Activated B cell treated with CpG ODN at 0.5 μM for 24 hours (primary cell): Measurements from ENCODE around the gene IGFBP7. TPM values are rescaled to one million over a fixed set of nuclear protein-coding genes. Genes with fewer than 3 reads are reported as not detected.

Experiments used
- ATAC-seq: fragments of 200-7000 bp; cut with Tn5 transposase; one replicate; pipeline ENCODE4 v1.10.0; 2021; ENCODE audit warnings: low read depth, mild to moderate bottlenecking, moderate library complexity
- CTCF ChIA-PET: fragments of 350-600 bp; sonication (Branson Sonifier 250); formaldehyde crosslinking; loops from one replicate; lab custom pipeline; 2021; ENCODE audit warnings: antibody characterized with exemption; lab: Charles Lee
- POLR2A ChIA-PET: fragments of 350-600 bp; sonication (Branson Sonifier 250); formaldehyde crosslinking; loops from one replicate; lab custom pipeline; 2021; ENCODE audit warnings: antibody characterized with exemption; lab: Charles Lee
- DNase-seq: peaks from one replicate; pipeline ENCODE4 v3.0.0; 2022
- H3K27ac Mint-ChIP-seq: one replicate; pipeline ENCODE4 v1.8.0; 2020; ENCODE audit warnings: mixed read lengths
- H3K27me3 Mint-ChIP-seq: one replicate; pipeline ENCODE4 v1.8.0; 2021; ENCODE audit warnings: mixed read lengths
- H3K36me3 Mint-ChIP-seq: one replicate; pipeline ENCODE4 v1.8.0; 2021; ENCODE audit warnings: low read depth, mixed read lengths
- H3K4me1 Mint-ChIP-seq: one replicate; pipeline ENCODE4 v1.8.0; 2021; ENCODE audit warnings: mixed read lengths
- H3K4me3 Mint-ChIP-seq: one replicate; pipeline ENCODE4 v1.8.0; 2020; ENCODE audit warnings: mild to moderate bottlenecking, mixed read lengths
- H3K9me3 Mint-ChIP-seq: one replicate; pipeline ENCODE4 v1.8.0; 2020; ENCODE audit warnings: mixed read lengths
- intact Hi-C: fragments of 100-400 bp; cut with micrococcal nuclease; formaldehyde crosslinking; loops from one replicate; pipeline ENCODE4 v1.15.1; 2024
- total RNA-seq: library from RNA; stranded (reverse); gene quantifications from 2 replicates; pipeline ENCODE4 v1.2.3, GENCODE V29; 2022
- TF ChIP-seq, protein P1 (sequence below): fragments of 200-600 bp; IDR thresholded peaks from one replicate; pipeline ENCODE4 v1.8.0; 2022; ENCODE audit warnings: antibody characterized with exemption, mild to moderate bottlenecking

IGFBP7 gene
- total RNA-seq, 1 donor from 2014 or later: not detected

DNA sequence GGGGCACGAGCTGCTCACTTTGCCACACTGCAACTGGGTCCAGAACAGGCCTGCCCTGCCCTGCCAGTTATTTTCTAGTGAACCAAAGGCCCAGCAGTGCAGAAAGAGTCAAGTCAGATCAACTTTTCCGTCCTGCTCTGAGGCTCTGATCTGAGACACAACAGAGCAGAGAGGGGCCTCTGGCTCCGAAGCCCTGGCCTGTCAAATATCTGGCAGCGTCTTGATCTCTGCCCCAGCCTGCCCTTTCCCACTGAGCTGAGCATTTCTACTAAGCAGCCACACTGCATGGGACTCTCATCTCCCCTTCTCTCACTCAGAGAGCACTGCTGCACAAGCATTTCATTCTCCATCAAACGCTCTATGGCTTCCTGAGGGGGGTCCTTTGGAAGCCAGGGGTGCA, 11.8 kb downstream of the IGFBP7 start:
- ChIA-PET CTCF (no interaction called here), POLR2A (no interaction called here)
- TF ChIP-seq, protein P1, sequence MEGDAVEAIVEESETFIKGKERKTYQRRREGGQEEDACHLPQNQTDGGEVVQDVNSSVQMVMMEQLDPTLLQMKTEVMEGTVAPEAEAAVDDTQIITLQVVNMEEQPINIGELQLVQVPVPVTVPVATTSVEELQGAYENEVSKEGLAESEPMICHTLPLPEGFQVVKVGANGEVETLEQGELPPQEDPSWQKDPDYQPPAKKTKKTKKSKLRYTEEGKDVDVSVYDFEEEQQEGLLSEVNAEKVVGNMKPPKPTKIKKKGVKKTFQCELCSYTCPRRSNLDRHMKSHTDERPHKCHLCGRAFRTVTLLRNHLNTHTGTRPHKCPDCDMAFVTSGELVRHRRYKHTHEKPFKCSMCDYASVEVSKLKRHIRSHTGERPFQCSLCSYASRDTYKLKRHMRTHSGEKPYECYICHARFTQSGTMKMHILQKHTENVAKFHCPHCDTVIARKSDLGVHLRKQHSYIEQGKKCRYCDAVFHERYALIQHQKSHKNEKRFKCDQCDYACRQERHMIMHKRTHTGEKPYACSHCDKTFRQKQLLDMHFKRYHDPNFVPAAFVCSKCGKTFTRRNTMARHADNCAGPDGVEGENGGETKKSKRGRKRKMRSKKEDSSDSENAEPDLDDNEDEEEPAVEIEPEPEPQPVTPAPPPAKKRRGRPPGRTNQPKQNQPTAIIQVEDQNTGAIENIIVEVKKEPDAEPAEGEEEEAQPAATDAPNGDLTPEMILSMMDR: no peak
- DNase-seq (no peak), ATAC-seq (no peak)
- intact Hi-C loops: no loop called here
- no peaks in the 10 kb centered on the region for H3K9me3 Mint-ChIP-seq
- no peak overlapping the region for H3K27ac Mint-ChIP-seq
- no peaks in the 10 kb centered on the region for H3K4me1 Mint-ChIP-seq
- no peaks in the 10 kb centered on the region for H3K27me3 Mint-ChIP-seq
- no peak overlapping the region for H3K4me3 Mint-ChIP-seq
- H3K36me3 Mint-ChIP-seq: no peaks in the 10 kb centered on the region

DNA sequence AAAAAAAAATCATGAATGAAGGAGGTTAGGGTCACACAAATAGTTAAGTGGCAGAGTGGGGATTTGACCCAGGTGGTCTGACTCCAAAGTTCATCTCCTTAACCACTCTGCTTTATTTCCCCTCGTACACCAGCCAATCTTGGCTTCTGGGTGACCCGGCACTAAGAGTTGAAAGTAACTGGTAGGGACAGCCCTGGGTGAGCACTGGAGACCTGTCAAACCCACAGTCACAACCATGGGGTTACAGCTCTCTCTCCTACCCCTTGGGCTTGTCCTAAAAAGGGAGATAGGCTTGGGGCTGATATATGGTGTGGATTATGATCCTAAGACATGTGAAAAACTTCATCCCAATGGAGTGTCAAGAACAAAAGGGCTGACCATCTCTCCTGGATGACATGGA, 12.5 kb downstream of the IGFBP7 start:
- H3K4me3 Mint-ChIP-seq: no peak overlapping the region
- H3K4me1 Mint-ChIP-seq: no peaks in the 10 kb centered on the region
- no peaks in the 10 kb centered on the region for H3K9me3 Mint-ChIP-seq
- intact Hi-C loops: no loop called here
- no peak for DNase-seq
- no peak for ATAC-seq
- H3K36me3 Mint-ChIP-seq: no peaks in the 10 kb centered on the region
- POLR2A ChIA-PET: no interaction called here
- no peak overlapping the region for H3K27ac Mint-ChIP-seq
- CTCF ChIA-PET: no interaction called here
- TF ChIP-seq, protein P1: no peak
- H3K27me3 Mint-ChIP-seq: no peaks in the 10 kb centered on the region

DNA sequence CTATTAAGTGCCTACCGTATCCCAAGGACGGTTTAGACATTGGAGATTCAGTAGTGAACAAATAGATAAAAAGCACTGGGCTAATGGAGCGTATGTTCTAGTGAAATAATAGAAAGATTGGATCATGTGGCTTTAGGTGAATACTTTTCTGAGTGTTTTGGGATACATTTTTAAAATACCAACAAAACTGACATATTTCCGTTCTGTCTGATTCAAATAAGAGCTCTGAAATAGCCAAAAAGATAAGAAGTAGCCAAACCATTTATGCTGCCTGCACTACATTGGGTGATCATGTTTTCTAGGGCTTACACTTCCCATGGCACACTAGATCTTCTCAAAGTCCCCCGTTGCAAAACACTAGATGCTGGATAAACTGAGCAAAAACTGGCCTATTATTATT, 14.2 kb downstream of the IGFBP7 start:
- ChIA-PET CTCF (no interaction called here), POLR2A (no interaction called here)
- H3K27me3 Mint-ChIP-seq: no peaks in the 10 kb centered on the region
- no peaks in the 10 kb centered on the region for H3K4me1 Mint-ChIP-seq
- no peaks in the 10 kb centered on the region for H3K36me3 Mint-ChIP-seq
- intact Hi-C loops: no loop called here
- no peak overlapping the region for H3K4me3 Mint-ChIP-seq
- H3K9me3 Mint-ChIP-seq: no peaks in the 10 kb centered on the region
- DNase-seq (no peak), ATAC-seq (no peak)
- H3K27ac Mint-ChIP-seq: no peak overlapping the region
- TF ChIP-seq, protein P1: no peak

DNA sequence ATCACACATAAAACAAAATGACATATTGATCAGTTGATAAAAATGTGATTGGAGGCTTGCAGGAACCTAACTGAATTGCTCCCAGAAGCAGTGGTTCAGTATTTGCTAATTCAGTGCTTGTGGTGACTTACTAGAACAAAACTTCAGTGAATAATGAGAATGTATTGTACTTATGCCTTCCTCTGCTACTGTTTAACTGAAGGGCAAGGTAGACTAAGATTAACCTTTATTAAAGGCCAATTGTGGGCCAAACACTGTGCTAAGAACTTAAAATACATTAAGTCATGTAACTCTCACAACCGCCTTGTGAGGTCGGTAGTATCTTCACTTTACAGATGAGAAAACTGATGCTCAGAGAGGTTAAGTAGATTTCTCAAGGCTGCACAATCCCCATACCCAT, 14.9 kb downstream of the IGFBP7 start:
- ChIA-PET POLR2A (no interaction called here), CTCF (no interaction called here)
- Mint-ChIP-seq H3K27me3 (no peaks in the 10 kb centered on the region), H3K36me3 (no peaks in the 10 kb centered on the region), H3K4me3 (no peak overlapping the region), H3K27ac (no peak overlapping the region), H3K9me3 (no peaks in the 10 kb centered on the region), H3K4me1 (no peaks in the 10 kb centered on the region)
- DNase-seq (no peak), ATAC-seq (no peak)
- intact Hi-C loops: no loop called here
- TF ChIP-seq, protein P1: no peak

DNA sequence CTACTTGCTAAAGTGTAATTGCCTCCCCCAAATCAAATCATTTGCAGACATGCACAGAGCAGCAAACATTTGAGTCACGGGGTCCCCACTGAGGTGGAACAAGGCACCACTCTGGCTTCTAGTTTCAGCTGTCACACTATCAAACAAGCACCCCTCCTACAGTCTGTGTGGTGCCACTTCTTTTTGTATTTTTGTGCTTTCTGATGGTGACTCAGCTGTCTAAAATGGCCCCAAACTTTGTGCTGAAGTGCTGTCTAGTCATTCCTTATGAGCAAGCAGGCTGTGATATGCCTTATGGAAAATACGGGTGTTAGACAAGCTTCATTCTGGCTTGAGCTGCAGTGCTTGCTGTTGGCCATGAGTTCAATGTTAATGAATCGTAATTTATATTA, 15.4 kb downstream of the IGFBP7 start:
- POLR2A ChIA-PET: no interaction called here
- Mint-ChIP-seq H3K27me3 (no peaks in the 10 kb centered on the region), H3K4me1 (no peaks in the 10 kb centered on the region), H3K27ac (no peak overlapping the region), H3K4me3 (no peak overlapping the region), H3K36me3 (no peaks in the 10 kb centered on the region), H3K9me3 (no peaks in the 10 kb centered on the region)
- ATAC-seq (no peak), DNase-seq (no peak)
- CTCF ChIA-PET: no interaction called here
- TF ChIP-seq, protein P1: no peak
- intact Hi-C loops: no loop called here
